Chondrocyte (in vitro differentiated cells): Measurements from ENCODE around the gene TNF. TPM values are rescaled to one million over a fixed set of nuclear protein-coding genes. Genes with fewer than 3 reads are reported as not detected.
A peak's percentile ranks its signal among the peaks of the same experiment; 100 is the strongest.

Experiments used
- DNase-seq: peaks from one replicate; pipeline ENCODE4 v3.0.0; 2021; ENCODE audit warnings: mixed read lengths, low spot score
- H3K27ac Mint-ChIP-seq: one replicate; pipeline ENCODE4 v1.8.0; 2021; ENCODE audit warnings: mild to moderate bottlenecking, moderate library complexity, mixed read lengths; ENCODE audit not compliant: unreplicated experiment
- H3K27me3 Mint-ChIP-seq: 2 replicates; pipeline ENCODE4 v1.8.0; 2021; ENCODE audit warnings: low read depth, mixed read lengths
- H3K36me3 Mint-ChIP-seq: 2 replicates; pipeline ENCODE4 v1.8.0; 2021; ENCODE audit warnings: low read depth, mixed read lengths
- H3K4me1 Mint-ChIP-seq: 2 replicates; pipeline ENCODE4 v1.8.0; 2021; ENCODE audit warnings: low read depth, mild to moderate bottlenecking, mixed read lengths
- H3K4me3 Mint-ChIP-seq: one replicate; pipeline ENCODE4 v1.8.0; 2021; ENCODE audit warnings: mild to moderate bottlenecking, moderate library complexity, mixed read lengths; ENCODE audit not compliant: unreplicated experiment
- H3K9me3 Mint-ChIP-seq: 2 replicates; pipeline ENCODE4 v1.8.0; 2021; ENCODE audit warnings: low read depth, mixed read lengths
- CTCF ChIP-seq: fragments of 200-600 bp; sonication (generic); IDR thresholded peaks from 2 replicates; pipeline ENCODE4 v1.5.0; 2021; ENCODE audit warnings: antibody characterized with exemption, mild to moderate bottlenecking, moderate library complexity
- total RNA-seq: library from RNA; stranded (reverse); gene quantifications from 3 replicates; pipeline ENCODE4 v1.2.1, GENCODE V29; 2021

The TNF gene
- total RNA-seq, 1 donor from 2014 or later: not detected

GRCh38 chr6:31529329-31530150 lies 45.8 kb upstream of the TNF start:
- Mint-ChIP-seq H3K4me1 (peaks cover 7% of the 10 kb centered on the region), H3K27ac (no peak overlapping the region), H3K36me3 (peaks cover 30% of the 10 kb centered on the region), H3K9me3 (no peaks in the 10 kb centered on the region), H3K27me3 (no peaks in the 10 kb centered on the region), H3K4me3 (no peak overlapping the region)
- no peak for TF ChIP-seq CTCF
- no peak for DNase-seq

- no peaks in the 10 kb centered on the region for H3K9me3 Mint-ChIP-seq
- H3K27ac Mint-ChIP-seq: peak overlapping the region; percentile 30
- H3K36me3 Mint-ChIP-seq: peaks cover 39% of the 10 kb centered on the region
- peaks cover 7% of the 10 kb centered on the region for H3K4me1 Mint-ChIP-seq
- no peak overlapping the region for H3K4me3 Mint-ChIP-seq
- no peak for TF ChIP-seq CTCF
- H3K27me3 Mint-ChIP-seq: no peaks in the 10 kb centered on the region
- no peak for DNase-seq
Measured at GRCh38 chr6:31530659-31531058, 44.7 kb upstream of the TNF start.

- H3K36me3 Mint-ChIP-seq: peaks cover 44% of the 10 kb centered on the region
- no peak for TF ChIP-seq CTCF
- no peak overlapping the region for H3K27ac Mint-ChIP-seq
- H3K4me1 Mint-ChIP-seq: peaks cover 4% of the 10 kb centered on the region
- no peak for DNase-seq
- H3K4me3 Mint-ChIP-seq: no peak overlapping the region
- H3K9me3 Mint-ChIP-seq: no peaks in the 10 kb centered on the region
- no peaks in the 10 kb centered on the region for H3K27me3 Mint-ChIP-seq
Measured at GRCh38 chr6:31531162-31531561, 44.2 kb upstream of the TNF start.

- DNase-seq: no peak
- TF ChIP-seq CTCF: no peak
- Mint-ChIP-seq H3K36me3 (peaks cover 49% of the 10 kb centered on the region), H3K4me3 (no peak overlapping the region), H3K27ac (no peak overlapping the region), H3K9me3 (no peaks in the 10 kb centered on the region), H3K4me1 (peaks cover under 1% of the 10 kb centered on the region), H3K27me3 (no peaks in the 10 kb centered on the region)
Measured at GRCh38 chr6:31531771-31532643, 43.4 kb upstream of the TNF start.
